ENCODE measurements around the gene AREG. TPM values are rescaled to one million over a fixed set of nuclear protein-coding genes. Genes with fewer than 3 reads are reported as not detected.
"Not testable (repeated sequence)": the region's sequence is repeated elsewhere in the genome, so short reads cannot be mapped to it uniquely, and the experiment has no call there.

The AREG gene
- not detected in 3 replicates for total RNA-seq
- long read RNA-seq: 0 reads

GRCh38 chr4:74444891-74445642 is at the start of gene AREG:
TSS of gene AREG (plus strand) at chr4:74445136. CDS start at chr4:74445346, 210 bp downstream.
- Mint-ChIP-seq H3K27ac (ENCODE audit: unreplicated experiment) (peak within 1 kb of the TSS; percentile 19), H3K4me3 (ENCODE audit: unreplicated experiment) (peak within 1 kb of the TSS; percentile 79), H3K4me1 (ENCODE audit: low read depth) (peaks cover 9% of the 10 kb centered on the region), H3K36me3 (ENCODE audit: low read depth) (no peaks in the 10 kb centered on the region), H3K27me3 (ENCODE audit: low read depth) (peaks cover 8% of the 10 kb centered on the region), H3K9me3 (ENCODE audit: low read depth) (no peaks in the 10 kb centered on the region)
- TF ChIP-seq CTCF (IDR thresholded peaks at IDR 0.05): peak; percentile 83
- peak; percentile 83 for DNase-seq (ENCODE audit: low spot score)

GRCh38 chr4:74395633-74396032 is 49.3 kb upstream of the AREG start:
- no peak for DNase-seq (ENCODE audit: low spot score)
- no peaks in the 10 kb centered on the region for H3K36me3 Mint-ChIP-seq (ENCODE audit: low read depth)
- peaks cover 8% of the 10 kb centered on the region for H3K4me1 Mint-ChIP-seq (ENCODE audit: low read depth)
- peaks cover 2% of the 10 kb centered on the region for H3K27me3 Mint-ChIP-seq (ENCODE audit: low read depth)
- no peak for TF ChIP-seq CTCF (IDR thresholded peaks at IDR 0.05)
- no peak overlapping the region for H3K4me3 Mint-ChIP-seq (ENCODE audit: unreplicated experiment)
- no peaks in the 10 kb centered on the region for H3K9me3 Mint-ChIP-seq (ENCODE audit: low read depth)
- H3K27ac Mint-ChIP-seq (ENCODE audit: unreplicated experiment): no peak overlapping the region

- DNase-seq (ENCODE audit: low spot score): no peak
- no peaks in the 10 kb centered on the region for H3K36me3 Mint-ChIP-seq (ENCODE audit: low read depth)
- peaks cover 3% of the 10 kb centered on the region for H3K27me3 Mint-ChIP-seq (ENCODE audit: low read depth)
- H3K4me1 Mint-ChIP-seq (ENCODE audit: low read depth): peaks cover 8% of the 10 kb centered on the region
- no peak for TF ChIP-seq CTCF (IDR thresholded peaks at IDR 0.05)
- H3K27ac Mint-ChIP-seq (ENCODE audit: unreplicated experiment): no peak overlapping the region
- H3K9me3 Mint-ChIP-seq (ENCODE audit: low read depth): no peaks in the 10 kb centered on the region
- no peak overlapping the region for H3K4me3 Mint-ChIP-seq (ENCODE audit: unreplicated experiment)
Measured at GRCh38 chr4:74397748-74398426, 47.0 kb upstream of the AREG start.

- not testable (repeated sequence) for DNase-seq (ENCODE audit: low spot score); H3K9me3 Mint-ChIP-seq (ENCODE audit: low read depth); H3K36me3 Mint-ChIP-seq (ENCODE audit: low read depth); H3K4me1 Mint-ChIP-seq (ENCODE audit: low read depth); H3K4me3 Mint-ChIP-seq (ENCODE audit: unreplicated experiment); H3K27me3 Mint-ChIP-seq (ENCODE audit: low read depth); H3K27ac Mint-ChIP-seq (ENCODE audit: unreplicated experiment)
Measured at GRCh38 chr4:74398894-74399589, 45.9 kb upstream of the AREG start.

- DNase-seq (ENCODE audit: low spot score): no peak
- Mint-ChIP-seq H3K27me3 (ENCODE audit: low read depth) (peaks cover 11% of the 10 kb centered on the region), H3K36me3 (ENCODE audit: low read depth) (no peaks in the 10 kb centered on the region), H3K9me3 (ENCODE audit: low read depth) (no peaks in the 10 kb centered on the region), H3K4me1 (ENCODE audit: low read depth) (peaks cover 8% of the 10 kb centered on the region), H3K27ac (ENCODE audit: unreplicated experiment) (peak overlapping the region; percentile 66), H3K4me3 (ENCODE audit: unreplicated experiment) (peak overlapping the region; percentile 9)
- no peak for TF ChIP-seq CTCF (IDR thresholded peaks at IDR 0.05)
Measured at GRCh38 chr4:74400395-74400794, 44.5 kb upstream of the AREG start.
